DND-41 (cell line): ENCODE results near the gene MIDN.

Experiments used
- ATAC-seq: fragments of 200-7000 bp; cut with Tn5 transposase; 3 replicates; pipeline ENCODE4 v1.9.1; 2021; ENCODE audit warnings: low read depth; ENCODE audit not compliant: insufficient read depth
- DNase-seq: peaks from one replicate; pipeline ENCODE4 v3.0.0-alpha.2; 2020
- H2AFZ ChIP-seq: 2 replicates; pipeline ENCODE4 v1.6.0; 2012; ENCODE audit warnings: low read depth, low read length
- H3K27ac ChIP-seq: 2 replicates; pipeline ENCODE4 v1.5.1; 2012; ENCODE audit warnings: low read length, inconsistent platforms
- H3K27me3 ChIP-seq: fragments of 200-600 bp; sonication (generic); 2 replicates; pipeline ENCODE4 v1.6.0; 2012; ENCODE audit warnings: low read length, mild to moderate bottlenecking, inconsistent platforms; ENCODE audit not compliant: insufficient read depth, poor library complexity
- H3K36me3 ChIP-seq: 2 replicates; pipeline ENCODE4 v1.5.1; 2012; ENCODE audit warnings: low read length, inconsistent platforms; ENCODE audit not compliant: insufficient read depth
- H3K4me1 ChIP-seq: 2 replicates; pipeline ENCODE4 v1.5.1; 2012; ENCODE audit warnings: mild to moderate bottlenecking, low read length; ENCODE audit not compliant: insufficient read depth
- H3K4me2 ChIP-seq: 2 replicates; pipeline ENCODE4 v1.6.0; 2012; ENCODE audit warnings: mild to moderate bottlenecking, moderate library complexity, low read length, inconsistent platforms; ENCODE audit not compliant: insufficient read depth
- H3K4me3 ChIP-seq, 2 experiments: fragments of 200-600 bp in 1 of 2; shearing (Covaris generic) in 1 of 2; 2 replicates each; pipeline ENCODE4 v1.5.1; 2012 to 2016; ENCODE audit warnings: inconsistent platforms in 2 of 2, low read length in 2 of 2, mild to moderate bottlenecking in 2 of 2, low read depth in 1 of 2, moderate library complexity in 1 of 2
- H3K79me2 ChIP-seq: 2 replicates; pipeline ENCODE4 v1.6.0; 2012; ENCODE audit warnings: low read length, inconsistent platforms; ENCODE audit not compliant: insufficient read depth
- H3K9ac ChIP-seq: 2 replicates; pipeline ENCODE4 v1.6.0; 2012; ENCODE audit warnings: low read depth, mild to moderate bottlenecking, inconsistent platforms, low read length, moderate library complexity
- H3K9me3 ChIP-seq: 2 replicates; pipeline ENCODE4 v1.5.1; 2012; ENCODE audit warnings: low read length, moderate library complexity, mild to moderate bottlenecking, inconsistent platforms; ENCODE audit not compliant: insufficient read depth, severe bottlenecking
- H4K20me1 ChIP-seq: 2 replicates; pipeline ENCODE4 v1.6.0; 2012; ENCODE audit warnings: low read length; ENCODE audit not compliant: insufficient read depth
- TF ChIP-seq, protein P1 (sequence below): IDR thresholded peaks from 2 replicates; pipeline ENCODE4 v1.5.1; 2012; ENCODE audit warnings: borderline replicate concordance, low read length, moderate library complexity, mild to moderate bottlenecking; ENCODE audit not compliant: poor library complexity, severe bottlenecking; ENCODE audit errors: extremely low read depth

Gene MIDN

DNA sequence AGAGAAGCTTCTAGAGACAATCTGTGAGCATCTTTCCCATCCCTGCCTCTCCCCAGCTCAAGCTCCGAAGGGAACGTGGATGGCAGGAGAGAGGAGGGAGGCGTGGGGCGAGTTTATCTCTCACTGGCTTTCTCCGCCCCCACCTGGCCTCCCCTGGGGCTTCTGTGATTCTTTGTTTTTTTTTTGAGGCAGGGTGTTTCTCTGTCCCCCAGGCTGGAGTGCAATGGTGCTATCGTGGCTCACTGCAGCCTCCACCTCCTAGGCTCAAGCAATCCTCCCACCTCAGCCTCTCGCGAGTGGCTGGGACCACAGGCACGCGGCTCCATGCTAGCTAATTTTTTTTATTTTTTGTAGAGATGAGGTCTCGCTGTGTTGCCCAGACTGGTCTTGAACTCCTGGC, 60.3 kb downstream of the MIDN start:
- H2AFZ ChIP-seq: no peak overlapping the region
- H4K20me1 ChIP-seq: no peaks in the 10 kb centered on the region
- no peak overlapping the region for H3K9ac ChIP-seq
- no peaks in the 10 kb centered on the region for H3K79me2 ChIP-seq
- DNase-seq (no peak), ATAC-seq (no peak)
- no peaks in the 10 kb centered on the region for H3K36me3 ChIP-seq
- H3K27me3 ChIP-seq: no peaks in the 10 kb centered on the region
- H3K4me1 ChIP-seq: no peaks in the 10 kb centered on the region
- no peak overlapping the region for H3K27ac ChIP-seq
- H3K9me3 ChIP-seq: no peaks in the 10 kb centered on the region
- no peak overlapping the region for H3K4me2 ChIP-seq
- TF ChIP-seq, protein P1, sequence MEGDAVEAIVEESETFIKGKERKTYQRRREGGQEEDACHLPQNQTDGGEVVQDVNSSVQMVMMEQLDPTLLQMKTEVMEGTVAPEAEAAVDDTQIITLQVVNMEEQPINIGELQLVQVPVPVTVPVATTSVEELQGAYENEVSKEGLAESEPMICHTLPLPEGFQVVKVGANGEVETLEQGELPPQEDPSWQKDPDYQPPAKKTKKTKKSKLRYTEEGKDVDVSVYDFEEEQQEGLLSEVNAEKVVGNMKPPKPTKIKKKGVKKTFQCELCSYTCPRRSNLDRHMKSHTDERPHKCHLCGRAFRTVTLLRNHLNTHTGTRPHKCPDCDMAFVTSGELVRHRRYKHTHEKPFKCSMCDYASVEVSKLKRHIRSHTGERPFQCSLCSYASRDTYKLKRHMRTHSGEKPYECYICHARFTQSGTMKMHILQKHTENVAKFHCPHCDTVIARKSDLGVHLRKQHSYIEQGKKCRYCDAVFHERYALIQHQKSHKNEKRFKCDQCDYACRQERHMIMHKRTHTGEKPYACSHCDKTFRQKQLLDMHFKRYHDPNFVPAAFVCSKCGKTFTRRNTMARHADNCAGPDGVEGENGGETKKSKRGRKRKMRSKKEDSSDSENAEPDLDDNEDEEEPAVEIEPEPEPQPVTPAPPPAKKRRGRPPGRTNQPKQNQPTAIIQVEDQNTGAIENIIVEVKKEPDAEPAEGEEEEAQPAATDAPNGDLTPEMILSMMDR: no peak
- H3K4me3 ChIP-seq: no peak overlapping the region
